Adrenal gland (tissue), 5 donors: ENCODE results near the gene MOB2.

ENCODE experiments used
- POLR2A ChIP-seq, 2 donors: fragments of 450-650 bp; IDR thresholded peaks; one replicate each; pipeline ENCODE4 v1.6.1; 2017; ENCODE audit warnings: antibody characterized with exemption in 2 of 2, mild to moderate bottlenecking in 2 of 2, moderate library complexity in 1 of 2
- TF ChIP-seq, protein P1 (sequence below), 6 experiments: fragments of 450-650 bp in 4 of 6; fragments of 200-600 bp in 2 of 6; sonication (generic) in 1 of 6; IDR thresholded peaks; 1 replicate in 5 of 6; 2 replicates in 1 of 6; pipeline versions ENCODE4 v1.5.1 to v1.8.0; 2016 to 2021; ENCODE audit warnings: antibody characterized with exemption in 6 of 6, mild to moderate bottlenecking in 2 of 6, moderate library complexity in 1 of 6
- donor health status: DM: no; HTN: no; CAD: no.

DNA sequence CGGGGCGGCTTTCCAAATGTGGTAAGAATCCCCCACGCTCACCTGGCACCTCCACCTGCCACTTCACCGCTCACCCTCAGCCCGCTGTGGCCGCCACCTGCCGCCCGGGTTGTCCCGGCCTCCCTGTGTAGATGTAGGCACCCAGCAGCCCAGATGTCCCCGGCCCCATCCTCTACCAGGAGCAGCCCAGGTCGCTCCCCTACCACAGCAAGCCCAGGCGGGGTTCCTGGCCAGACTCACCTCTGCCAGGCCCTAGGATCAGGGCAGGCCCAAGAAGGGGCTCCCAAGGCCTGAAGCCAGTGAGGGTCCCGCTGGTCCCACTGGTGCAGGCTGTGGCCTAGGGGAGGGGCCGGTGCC lies 27.4 kb downstream of the MOB2 start:
- TF ChIP-seq POLR2A (IDR thresholded peaks at IDR 0.05) = no peak
- TF ChIP-seq, protein P1, sequence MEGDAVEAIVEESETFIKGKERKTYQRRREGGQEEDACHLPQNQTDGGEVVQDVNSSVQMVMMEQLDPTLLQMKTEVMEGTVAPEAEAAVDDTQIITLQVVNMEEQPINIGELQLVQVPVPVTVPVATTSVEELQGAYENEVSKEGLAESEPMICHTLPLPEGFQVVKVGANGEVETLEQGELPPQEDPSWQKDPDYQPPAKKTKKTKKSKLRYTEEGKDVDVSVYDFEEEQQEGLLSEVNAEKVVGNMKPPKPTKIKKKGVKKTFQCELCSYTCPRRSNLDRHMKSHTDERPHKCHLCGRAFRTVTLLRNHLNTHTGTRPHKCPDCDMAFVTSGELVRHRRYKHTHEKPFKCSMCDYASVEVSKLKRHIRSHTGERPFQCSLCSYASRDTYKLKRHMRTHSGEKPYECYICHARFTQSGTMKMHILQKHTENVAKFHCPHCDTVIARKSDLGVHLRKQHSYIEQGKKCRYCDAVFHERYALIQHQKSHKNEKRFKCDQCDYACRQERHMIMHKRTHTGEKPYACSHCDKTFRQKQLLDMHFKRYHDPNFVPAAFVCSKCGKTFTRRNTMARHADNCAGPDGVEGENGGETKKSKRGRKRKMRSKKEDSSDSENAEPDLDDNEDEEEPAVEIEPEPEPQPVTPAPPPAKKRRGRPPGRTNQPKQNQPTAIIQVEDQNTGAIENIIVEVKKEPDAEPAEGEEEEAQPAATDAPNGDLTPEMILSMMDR (IDR thresholded peaks at IDR 0.05) = no peak
